WTC11 (cell line): ENCODE data around the gene KCNJ1. TPM values are rescaled to one million over a fixed set of nuclear protein-coding genes. Genes with fewer than 3 reads are reported as not detected.

ENCODE experiments used
- ATAC-seq: fragments of 200-7000 bp; cut with Tn5 transposase; 2 replicates; pipeline ENCODE4 v1.10.0; 2021; ENCODE audit warnings: mild to moderate bottlenecking, moderate library complexity
- CTCF ChIA-PET: fragments of 300-600 bp; sonication (Branson Sonifier 250); formaldehyde crosslinking; loops from one replicate; lab custom pipeline; 2021; ENCODE audit warnings: antibody characterized with exemption; lab: Charles Lee
- POLR2A ChIA-PET: fragments of 350-600 bp; sonication (Branson Sonifier 250); formaldehyde crosslinking; loops from one replicate; lab custom pipeline; 2021; ENCODE audit warnings: antibody characterized with exemption; lab: Charles Lee
- DNase-seq: peaks from one replicate; pipeline ENCODE4 v3.0.0; 2021; ENCODE audit warnings: low spot score
- H3K27ac Mint-ChIP-seq: 2 replicates; pipeline ENCODE4 v1.8.0; 2021; ENCODE audit warnings: mixed read lengths
- H3K27me3 Mint-ChIP-seq: 2 replicates; pipeline ENCODE4 v1.8.0; 2021; ENCODE audit warnings: low read depth, mild to moderate bottlenecking, moderate library complexity, mixed read lengths
- H3K36me3 Mint-ChIP-seq: 2 replicates; pipeline ENCODE4 v1.8.0; 2021; ENCODE audit warnings: mixed read lengths
- H3K4me1 Mint-ChIP-seq: 2 replicates; pipeline ENCODE4 v1.8.0; 2022; ENCODE audit warnings: mixed read lengths
- H3K4me3 Mint-ChIP-seq: 2 replicates; pipeline ENCODE4 v1.8.0; 2021; ENCODE audit warnings: mild to moderate bottlenecking, moderate library complexity, mixed read lengths
- H3K9me3 Mint-ChIP-seq: 2 replicates; pipeline ENCODE4 v1.8.0; 2021; ENCODE audit warnings: mixed read lengths
- FOXK1 ChIP-seq: sonication (generic); formaldehyde crosslinking; IDR thresholded peaks from 2 replicates; pipeline ENCODE4 v1.8.0; 2022; ENCODE audit warnings: mild to moderate bottlenecking, moderate library complexity, missing genetic modification reagents
- GRHL2 ChIP-seq: fragments of 250-450 bp; sonication (Bioruptor Pico); IDR thresholded peaks from 2 replicates; pipeline ENCODE4 v1.8.0; 2022; ENCODE audit warnings: mild to moderate bottlenecking, moderate library complexity; ENCODE audit not compliant: insufficient replicate concordance, severe bottlenecking
- GTF2I ChIP-seq: fragments of 250-450 bp; sonication (Bioruptor Pico); conservative IDR thresholded peaks from 2 replicates; pipeline ENCODE4 v1.4.0; 2021; ENCODE audit warnings: mild to moderate bottlenecking
- MLX ChIP-seq: sonication (generic); formaldehyde crosslinking; IDR thresholded peaks from 2 replicates; pipeline ENCODE4 v1.8.1; 2023; ENCODE audit warnings: mild to moderate bottlenecking, missing genetic modification reagents, moderate library complexity
- NR2C2 ChIP-seq: sonication (generic); formaldehyde crosslinking; IDR thresholded peaks from 2 replicates; pipeline ENCODE4 v1.8.0; 2022; ENCODE audit warnings: mild to moderate bottlenecking, missing genetic modification reagents
- PREB ChIP-seq: sonication (generic); formaldehyde crosslinking; IDR thresholded peaks from 2 replicates; pipeline ENCODE4 v1.8.1; 2022; ENCODE audit warnings: mild to moderate bottlenecking, missing genetic modification reagents, moderate library complexity, borderline replicate concordance
- RELA ChIP-seq: sonication (generic); formaldehyde crosslinking; IDR thresholded peaks from 2 replicates; pipeline ENCODE4 v1.8.1; 2022; ENCODE audit warnings: missing genetic modification reagents, mild to moderate bottlenecking, borderline replicate concordance
- TEAD4 ChIP-seq: sonication (generic); formaldehyde crosslinking; IDR thresholded peaks from 2 replicates; pipeline ENCODE4 v1.8.0; 2022; ENCODE audit warnings: mild to moderate bottlenecking, missing genetic modification reagents
- ZNF671 ChIP-seq: fragments of 250-450 bp; sonication (Bioruptor Pico); IDR thresholded peaks from 2 replicates; pipeline ENCODE4 v1.8.0; 2021; ENCODE audit warnings: mild to moderate bottlenecking
- total RNA-seq: library from RNA; stranded (reverse); gene quantifications from 3 replicates; pipeline ENCODE4 v1.2.3, GENCODE V29; 2021
- TF ChIP-seq, protein P1 (sequence below): sonication (generic); formaldehyde crosslinking; IDR thresholded peaks from 2 replicates; pipeline ENCODE4 v1.8.0; 2022; ENCODE audit warnings: missing genetic modification reagents
- TF ChIP-seq, protein P2 (sequence below): sonication (generic); formaldehyde crosslinking; IDR thresholded peaks from 2 replicates; pipeline ENCODE4 v1.8.1; 2023; ENCODE audit warnings: mild to moderate bottlenecking, missing genetic modification reagents
- TF ChIP-seq, protein P3 (sequence below): sonication (generic); formaldehyde crosslinking; IDR thresholded peaks from 2 replicates; pipeline ENCODE4 v1.8.0; 2023; ENCODE audit warnings: mild to moderate bottlenecking, missing genetic modification reagents
- TF ChIP-seq, protein P4 (sequence below): fragments of 250-450 bp; sonication (Bioruptor Pico); conservative IDR thresholded peaks from 2 replicates; pipeline ENCODE4 v1.9.0; 2021; ENCODE audit warnings: mild to moderate bottlenecking

The KCNJ1 gene
- total RNA-seq, 1 experiment from 2014 or later: 0.24 TPM

DNA sequence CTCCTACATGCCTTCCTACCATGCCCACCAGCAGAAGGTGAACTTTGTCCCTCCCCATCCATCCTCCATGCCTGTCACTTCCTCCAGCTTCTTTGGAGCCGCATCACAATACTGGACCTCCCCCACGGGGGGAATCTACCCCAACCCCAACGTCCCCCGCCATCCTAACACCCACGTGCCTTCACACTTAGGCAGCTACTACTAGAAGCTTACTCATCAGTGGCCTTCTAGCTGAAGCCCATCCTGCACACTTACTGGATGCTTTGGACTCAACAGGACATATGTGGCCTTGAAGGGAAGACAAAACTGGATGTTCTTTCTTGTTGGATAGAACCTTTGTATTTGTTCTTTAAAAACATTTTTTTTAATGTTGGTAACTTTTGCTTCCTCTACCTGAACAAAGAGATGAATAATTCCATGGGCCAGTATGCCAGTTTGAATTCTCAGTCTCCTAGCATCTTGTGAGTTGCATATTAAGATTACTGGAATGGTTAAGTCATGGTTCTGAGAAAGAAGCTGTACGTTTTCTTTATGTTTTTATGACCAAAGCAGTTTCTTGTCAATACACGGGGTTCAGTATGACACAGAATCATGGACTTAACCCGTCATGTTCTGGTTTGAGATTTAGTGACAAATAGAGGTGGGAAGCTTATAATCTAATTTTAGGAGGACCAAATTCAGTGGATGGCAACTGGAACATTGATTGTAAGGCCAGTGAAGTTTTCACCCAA lies 56.1 kb downstream of the KCNJ1 start:
- TF ChIP-seq GRHL2 (CRISPR knock-in tag) (no peak), GTF2I (CRISPR knock-in tag) (no peak), PREB (CRISPR knock-in tag) (no peak), MLX (CRISPR knock-in tag) (no peak), ZNF671 (no peak), TEAD4 (CRISPR knock-in tag) (no peak), RELA (CRISPR knock-in tag) (no peak), NR2C2 (CRISPR knock-in tag) (no peak), FOXK1 (no peak)
- TF ChIP-seq, protein P1, sequence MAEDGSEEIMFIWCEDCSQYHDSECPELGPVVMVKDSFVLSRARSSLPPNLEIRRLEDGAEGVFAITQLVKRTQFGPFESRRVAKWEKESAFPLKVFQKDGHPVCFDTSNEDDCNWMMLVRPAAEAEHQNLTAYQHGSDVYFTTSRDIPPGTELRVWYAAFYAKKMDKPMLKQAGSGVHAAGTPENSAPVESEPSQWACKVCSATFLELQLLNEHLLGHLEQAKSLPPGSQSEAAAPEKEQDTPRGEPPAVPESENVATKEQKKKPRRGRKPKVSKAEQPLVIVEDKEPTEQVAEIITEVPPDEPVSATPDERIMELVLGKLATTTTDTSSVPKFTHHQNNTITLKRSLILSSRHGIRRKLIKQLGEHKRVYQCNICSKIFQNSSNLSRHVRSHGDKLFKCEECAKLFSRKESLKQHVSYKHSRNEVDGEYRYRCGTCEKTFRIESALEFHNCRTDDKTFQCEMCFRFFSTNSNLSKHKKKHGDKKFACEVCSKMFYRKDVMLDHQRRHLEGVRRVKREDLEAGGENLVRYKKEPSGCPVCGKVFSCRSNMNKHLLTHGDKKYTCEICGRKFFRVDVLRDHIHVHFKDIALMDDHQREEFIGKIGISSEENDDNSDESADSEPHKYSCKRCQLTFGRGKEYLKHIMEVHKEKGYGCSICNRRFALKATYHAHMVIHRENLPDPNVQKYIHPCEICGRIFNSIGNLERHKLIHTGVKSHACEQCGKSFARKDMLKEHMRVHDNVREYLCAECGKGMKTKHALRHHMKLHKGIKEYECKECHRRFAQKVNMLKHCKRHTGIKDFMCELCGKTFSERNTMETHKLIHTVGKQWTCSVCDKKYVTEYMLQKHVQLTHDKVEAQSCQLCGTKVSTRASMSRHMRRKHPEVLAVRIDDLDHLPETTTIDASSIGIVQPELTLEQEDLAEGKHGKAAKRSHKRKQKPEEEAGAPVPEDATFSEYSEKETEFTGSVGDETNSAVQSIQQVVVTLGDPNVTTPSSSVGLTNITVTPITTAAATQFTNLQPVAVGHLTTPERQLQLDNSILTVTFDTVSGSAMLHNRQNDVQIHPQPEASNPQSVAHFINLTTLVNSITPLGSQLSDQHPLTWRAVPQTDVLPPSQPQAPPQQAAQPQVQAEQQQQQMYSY (CRISPR knock-in tag): no peak
- TF ChIP-seq, protein P2, sequence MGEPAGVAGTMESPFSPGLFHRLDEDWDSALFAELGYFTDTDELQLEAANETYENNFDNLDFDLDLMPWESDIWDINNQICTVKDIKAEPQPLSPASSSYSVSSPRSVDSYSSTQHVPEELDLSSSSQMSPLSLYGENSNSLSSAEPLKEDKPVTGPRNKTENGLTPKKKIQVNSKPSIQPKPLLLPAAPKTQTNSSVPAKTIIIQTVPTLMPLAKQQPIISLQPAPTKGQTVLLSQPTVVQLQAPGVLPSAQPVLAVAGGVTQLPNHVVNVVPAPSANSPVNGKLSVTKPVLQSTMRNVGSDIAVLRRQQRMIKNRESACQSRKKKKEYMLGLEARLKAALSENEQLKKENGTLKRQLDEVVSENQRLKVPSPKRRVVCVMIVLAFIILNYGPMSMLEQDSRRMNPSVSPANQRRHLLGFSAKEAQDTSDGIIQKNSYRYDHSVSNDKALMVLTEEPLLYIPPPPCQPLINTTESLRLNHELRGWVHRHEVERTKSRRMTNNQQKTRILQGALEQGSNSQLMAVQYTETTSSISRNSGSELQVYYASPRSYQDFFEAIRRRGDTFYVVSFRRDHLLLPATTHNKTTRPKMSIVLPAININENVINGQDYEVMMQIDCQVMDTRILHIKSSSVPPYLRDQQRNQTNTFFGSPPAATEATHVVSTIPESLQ (CRISPR knock-in tag): no peak
- TF ChIP-seq, protein P3, sequence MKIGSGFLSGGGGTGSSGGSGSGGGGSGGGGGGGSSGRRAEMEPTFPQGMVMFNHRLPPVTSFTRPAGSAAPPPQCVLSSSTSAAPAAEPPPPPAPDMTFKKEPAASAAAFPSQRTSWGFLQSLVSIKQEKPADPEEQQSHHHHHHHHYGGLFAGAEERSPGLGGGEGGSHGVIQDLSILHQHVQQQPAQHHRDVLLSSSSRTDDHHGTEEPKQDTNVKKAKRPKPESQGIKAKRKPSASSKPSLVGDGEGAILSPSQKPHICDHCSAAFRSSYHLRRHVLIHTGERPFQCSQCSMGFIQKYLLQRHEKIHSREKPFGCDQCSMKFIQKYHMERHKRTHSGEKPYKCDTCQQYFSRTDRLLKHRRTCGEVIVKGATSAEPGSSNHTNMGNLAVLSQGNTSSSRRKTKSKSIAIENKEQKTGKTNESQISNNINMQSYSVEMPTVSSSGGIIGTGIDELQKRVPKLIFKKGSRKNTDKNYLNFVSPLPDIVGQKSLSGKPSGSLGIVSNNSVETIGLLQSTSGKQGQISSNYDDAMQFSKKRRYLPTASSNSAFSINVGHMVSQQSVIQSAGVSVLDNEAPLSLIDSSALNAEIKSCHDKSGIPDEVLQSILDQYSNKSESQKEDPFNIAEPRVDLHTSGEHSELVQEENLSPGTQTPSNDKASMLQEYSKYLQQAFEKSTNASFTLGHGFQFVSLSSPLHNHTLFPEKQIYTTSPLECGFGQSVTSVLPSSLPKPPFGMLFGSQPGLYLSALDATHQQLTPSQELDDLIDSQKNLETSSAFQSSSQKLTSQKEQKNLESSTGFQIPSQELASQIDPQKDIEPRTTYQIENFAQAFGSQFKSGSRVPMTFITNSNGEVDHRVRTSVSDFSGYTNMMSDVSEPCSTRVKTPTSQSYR (CRISPR knock-in tag): no peak
- TF ChIP-seq, protein P4, sequence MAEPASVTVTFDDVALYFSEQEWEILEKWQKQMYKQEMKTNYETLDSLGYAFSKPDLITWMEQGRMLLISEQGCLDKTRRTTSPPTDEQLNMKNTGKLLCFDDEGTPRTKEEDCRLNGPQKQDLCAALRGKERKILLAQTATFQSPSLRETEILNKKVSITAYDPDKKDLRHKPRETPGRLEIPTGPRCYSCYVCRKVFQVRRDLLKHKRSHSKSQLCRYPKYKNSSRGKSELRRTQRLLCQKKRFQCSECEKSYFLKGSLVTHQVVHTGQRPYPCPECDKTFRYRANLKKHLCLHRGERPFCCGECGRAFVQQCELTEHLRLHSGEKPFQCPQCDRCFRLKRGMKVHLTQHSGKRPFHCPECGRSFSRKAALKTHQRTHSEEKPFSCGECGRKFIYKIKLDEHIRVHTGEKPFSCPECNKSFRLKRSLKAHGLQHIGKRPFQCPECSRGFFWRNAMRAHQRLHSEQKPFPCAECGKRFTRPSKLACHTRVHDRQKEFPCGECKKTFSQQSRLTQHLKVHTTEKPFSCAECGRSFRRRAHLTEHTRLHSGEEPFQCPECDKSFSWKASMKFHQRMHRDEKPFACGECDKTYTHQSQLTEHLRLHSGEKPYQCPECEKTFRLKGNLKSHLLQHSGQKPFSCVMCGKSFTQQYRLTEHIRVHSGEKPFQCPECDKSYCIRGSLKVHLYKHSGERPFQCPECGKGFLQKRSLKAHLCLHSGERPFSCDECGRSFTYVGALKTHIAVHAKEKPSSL (CRISPR knock-in tag): no peak
- no peaks in the 10 kb centered on the region for H3K36me3 Mint-ChIP-seq
- no peak overlapping the region for H3K4me3 Mint-ChIP-seq
- H3K27me3 Mint-ChIP-seq: no peaks in the 10 kb centered on the region; the same call in 1 of the 2 replicates
- CTCF ChIA-PET: interaction anchor here (1.0 to 1.8 kb wide), 4 partner anchors 9 to 20 kb away, joined by 3 to 7 read pairs (median 4); no protein-coding TSS in a partner anchor
- DNase-seq (no peak), ATAC-seq (no peak)
- POLR2A ChIA-PET: no interaction called here
- no peaks in the 10 kb centered on the region for H3K9me3 Mint-ChIP-seq
- H3K4me1 Mint-ChIP-seq: peaks cover 14% of the 10 kb centered on the region
- no peak overlapping the region for H3K27ac Mint-ChIP-seq
